Measurements from ENCODE around the gene ATP4B. TPM values are rescaled to one million over a fixed set of nuclear protein-coding genes. Genes with fewer than 3 reads are reported as not detected.

ATP4B gene
- total and polyA plus RNA-seq, 2 of the 8 experiments (the other 6 are each of a cell fraction or from before 2014, with no cell fraction given) = 0.05 TPM; not detected in 1

DNA sequence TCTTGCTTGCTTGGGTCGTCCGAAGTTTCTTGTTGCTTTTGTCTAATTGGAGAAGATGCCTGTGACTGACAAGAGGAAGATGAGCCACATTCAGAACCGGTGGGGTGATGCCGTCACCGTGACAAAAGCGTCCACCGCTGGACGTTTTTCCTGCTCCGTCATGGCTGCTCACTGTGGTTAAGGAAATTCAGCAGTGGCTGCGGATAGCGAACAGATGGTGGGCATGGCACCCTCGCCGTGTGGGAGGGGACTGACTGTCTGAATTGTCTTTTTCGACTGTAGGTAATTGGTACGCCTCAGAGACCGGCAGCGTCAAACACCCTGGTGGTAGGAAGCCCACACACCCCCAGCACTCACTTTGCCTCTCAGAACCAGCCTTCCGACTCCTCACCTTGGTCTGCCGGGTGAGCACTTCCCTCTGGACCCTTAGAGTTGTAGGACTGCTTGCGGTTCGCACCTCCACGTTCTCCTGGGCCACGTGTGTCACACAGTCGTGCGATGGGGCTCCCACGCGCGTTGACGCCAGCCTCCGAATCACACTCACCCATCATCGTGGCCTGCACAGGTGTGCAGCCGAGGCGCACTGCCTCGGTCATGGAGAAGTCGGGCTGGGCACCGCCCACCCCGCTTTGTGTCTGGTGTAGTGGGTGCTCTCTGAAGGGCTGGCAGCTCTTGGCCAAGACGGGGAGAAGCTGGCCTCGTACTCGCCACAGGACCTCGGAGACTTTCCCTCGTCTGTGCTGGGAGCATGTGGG, 26.5 kb downstream of the ATP4B start:
- no peak overlapping the region for H4K91ac ChIP-seq (replicated peaks; ENCODE audit: insufficient read length, low read length)
- no peak overlapping the region for H3K4me3 ChIP-seq (ENCODE audit: extremely low read depth in 1 of 4, insufficient read depth in 2 of 4, low read depth in 3 of 4, low read length in 4 of 4)
- no peak overlapping the region for H2AK5ac ChIP-seq (ENCODE audit: low read depth, low read length)
- H2BK5ac ChIP-seq (ENCODE audit: low read depth, low read length) = no peak overlapping the region
- 92% methylated on average over 35 of the region's 42 CpGs; no CpG with 5 or more reads in 1 of the 2 experiments for WGBS, 2 experiments (ENCODE audit: extremely low coverage in 1 of 2, insufficient coverage in 1 of 2, insufficient read length in 1 of 2, insufficient replicate concordance in 2 of 2, low coverage in 1 of 2, low lambda C conversion rate in 2 of 2, missing lambda C conversion rate in 1 of 2)
- H3K23ac ChIP-seq (ENCODE audit: insufficient read length) = no peak overlapping the region
- no peak overlapping the region for H2BK12ac ChIP-seq (ENCODE audit: low read depth, low read length)
- H3K27me3 ChIP-seq (replicated peaks in 1 of 4; ENCODE audit: control insufficient read depth in 3 of 4, extremely low read depth in 1 of 4, insufficient read depth in 3 of 4, low read length in 3 of 4) = no peaks in the 10 kb centered on the region
- no peaks in the 10 kb centered on the region for H3K23me2 ChIP-seq (ENCODE audit: low read depth, low read length)
- no peak overlapping the region for H4K8ac ChIP-seq (ENCODE audit: extremely low read depth, insufficient read depth, low read length)
- H3K79me2 ChIP-seq (ENCODE audit: control insufficient read depth in 1 of 2, insufficient read depth in 2 of 2, low read length in 2 of 2) = peaks cover 0 to 21% of the 10 kb centered on the region in 2 experiments; a peak in 2 of 4 replicates
- peaks cover 5 to 39% (median 26%) of the 10 kb centered on the region in 4 experiments; a peak in 7 of 8 replicates for H3K36me3 ChIP-seq (ENCODE audit: control insufficient read depth in 2 of 4, insufficient read depth in 4 of 4, low read length in 3 of 4)
- no peak overlapping the region for H3K27ac ChIP-seq (ENCODE audit: low read depth, low read length)
- no peak overlapping the region for H3K4me2 ChIP-seq (ENCODE audit: insufficient read depth in 1 of 2, low read depth in 2 of 2, low read length in 2 of 2)
- no peak overlapping the region for H4K5ac ChIP-seq (ENCODE audit: insufficient read length, low read depth, low read length)
- H2BK15ac ChIP-seq (ENCODE audit: low read length) = no peak overlapping the region
- no peak overlapping the region; a peak in 1 of 7 replicates for H3K9ac ChIP-seq (replicated peaks in 1 of 4; ENCODE audit: extremely low read depth in 1 of 4, low read depth in 3 of 4, low read length in 3 of 4)
- H3K4ac ChIP-seq (replicated peaks; ENCODE audit: insufficient read length, low read depth, low read length) = no peak overlapping the region
- ChIA-PET CTCF (ENCODE audit: partially characterized antibody) (no interaction called here), POLR2A (ENCODE audit: partially characterized antibody) (no interaction called here)
- H2AFZ ChIP-seq (ENCODE audit: low read length) = no peak overlapping the region
- H3K79me1 ChIP-seq (ENCODE audit: low read depth, low read length) = peaks cover 13% of the 10 kb centered on the region
- no peaks in the 10 kb centered on the region for H3K4me1 ChIP-seq (replicated peaks in 1 of 4; ENCODE audit: control insufficient read depth in 3 of 4, insufficient read depth in 4 of 4, low read length in 3 of 4)
- FAIRE-seq (no peak), DNase-seq (ENCODE audit: low read depth in 1 of 2, low spot score in 2 of 2) (no peak)
- no peak overlapping the region for H2BK20ac ChIP-seq (ENCODE audit: low read length)
- no peak overlapping the region for H3K18ac ChIP-seq (ENCODE audit: extremely low read depth, low read length)
- no peak overlapping the region for H3K14ac ChIP-seq (ENCODE audit: insufficient read length)
- peaks cover 12 to 19% of the 10 kb centered on the region in 2 experiments for H4K20me1 ChIP-seq (replicated peaks in 1 of 2; ENCODE audit: control insufficient read depth in 1 of 2, insufficient read depth in 2 of 2, low read length in 2 of 2)
- TF ChIP-seq RBBP5 (IDR thresholded peaks at IDR 0.05; ENCODE audit: borderline replicate concordance, low read depth, low read length) = no peak
- TF ChIP-seq KDM5A (IDR thresholded peaks at IDR 0.05; ENCODE audit: low read length) = no peak
- TF ChIP-seq ZNF274 (IDR thresholded peaks at IDR 0.05; ENCODE audit: borderline replicate concordance, extremely low read depth, low read length) = no peak
- TF ChIP-seq GABPA (IDR thresholded peaks at IDR 0.05; ENCODE audit: borderline replicate concordance, insufficient read depth, low read length) = no peak
- no peak for TF ChIP-seq POLR2AphosphoS5 (IDR thresholded peaks at IDR 0.05; ENCODE audit: low read depth, low read length)
- no peak for TF ChIP-seq TBP (IDR thresholded peaks at IDR 0.05; ENCODE audit: low read depth, low read length)
- TF ChIP-seq SP2 (IDR thresholded peaks at IDR 0.05; ENCODE audit: low read length) = no peak
- TF ChIP-seq NRF1 (IDR thresholded peaks at IDR 0.05; ENCODE audit: low read depth, low read length) = no peak
- no peak for TF ChIP-seq TEAD4 (IDR thresholded peaks at IDR 0.05; ENCODE audit: low read depth, low read length)
- no peak for TF ChIP-seq TCF12 (IDR thresholded peaks at IDR 0.05; ENCODE audit: low read depth, low read length)
- TF ChIP-seq POU5F1 (IDR thresholded peaks at IDR 0.05; ENCODE audit: low read depth, low read length) = no peak
- TF ChIP-seq CBX8 (IDR thresholded peaks at IDR 0.05; ENCODE audit: borderline replicate concordance, low read depth, low read length) = no peak
- no peak for TF ChIP-seq FOSL1 (IDR thresholded peaks at IDR 0.05; ENCODE audit: insufficient read depth, low read depth, low read length)
- H3K9me3 ChIP-seq (ENCODE audit: insufficient read depth in 2 of 2, low read depth in 1 of 2, low read length in 1 of 2) = no peaks in the 10 kb centered on the region
- H3K56ac ChIP-seq (replicated peaks; ENCODE audit: insufficient read length, low read depth, low read length) = no peak overlapping the region
- no peak overlapping the region for H2BK120ac ChIP-seq (replicated peaks; ENCODE audit: low read depth, low read length)

All from H1 (cell line).